GM12875 (cell line): ENCODE data around the gene MESD.

ENCODE experiments used
- H3K4me3 ChIP-seq: one replicate; pipeline ENCODE4 v1.5.1; 2011; ENCODE audit warnings: low read depth, low read length, control low read depth
- TF ChIP-seq, protein P1 (sequence below): IDR thresholded peaks from 2 replicates; pipeline ENCODE4 v1.5.1; 2011; ENCODE audit warnings: low read depth, mild to moderate bottlenecking, control low read depth, inconsistent platforms, low read length, moderate library complexity, borderline replicate concordance; ENCODE audit not compliant: insufficient read depth

MESD gene

DNA sequence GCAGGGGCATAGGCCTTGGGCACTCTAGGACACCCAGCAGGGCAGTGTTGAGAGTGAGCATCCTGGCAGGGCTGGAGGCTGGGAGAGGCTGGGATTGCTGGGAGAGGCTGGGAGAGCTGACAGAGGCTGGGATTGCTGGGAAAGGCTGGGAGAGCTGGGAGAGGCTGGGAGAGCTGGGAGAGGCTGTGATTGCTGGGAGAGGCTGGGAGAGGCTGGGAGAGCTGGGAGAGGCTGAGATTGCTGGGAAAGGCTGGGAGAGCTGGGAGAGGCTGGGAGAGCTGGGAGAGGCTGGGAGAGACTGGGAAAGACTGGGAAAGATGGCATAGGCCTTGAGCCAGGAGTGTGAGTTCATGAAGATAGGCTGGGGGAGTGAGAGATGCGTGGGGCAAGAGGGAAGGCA is 77.8 kb downstream of the MESD start:
- TF ChIP-seq, protein P1, sequence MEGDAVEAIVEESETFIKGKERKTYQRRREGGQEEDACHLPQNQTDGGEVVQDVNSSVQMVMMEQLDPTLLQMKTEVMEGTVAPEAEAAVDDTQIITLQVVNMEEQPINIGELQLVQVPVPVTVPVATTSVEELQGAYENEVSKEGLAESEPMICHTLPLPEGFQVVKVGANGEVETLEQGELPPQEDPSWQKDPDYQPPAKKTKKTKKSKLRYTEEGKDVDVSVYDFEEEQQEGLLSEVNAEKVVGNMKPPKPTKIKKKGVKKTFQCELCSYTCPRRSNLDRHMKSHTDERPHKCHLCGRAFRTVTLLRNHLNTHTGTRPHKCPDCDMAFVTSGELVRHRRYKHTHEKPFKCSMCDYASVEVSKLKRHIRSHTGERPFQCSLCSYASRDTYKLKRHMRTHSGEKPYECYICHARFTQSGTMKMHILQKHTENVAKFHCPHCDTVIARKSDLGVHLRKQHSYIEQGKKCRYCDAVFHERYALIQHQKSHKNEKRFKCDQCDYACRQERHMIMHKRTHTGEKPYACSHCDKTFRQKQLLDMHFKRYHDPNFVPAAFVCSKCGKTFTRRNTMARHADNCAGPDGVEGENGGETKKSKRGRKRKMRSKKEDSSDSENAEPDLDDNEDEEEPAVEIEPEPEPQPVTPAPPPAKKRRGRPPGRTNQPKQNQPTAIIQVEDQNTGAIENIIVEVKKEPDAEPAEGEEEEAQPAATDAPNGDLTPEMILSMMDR = no peak

DNA sequence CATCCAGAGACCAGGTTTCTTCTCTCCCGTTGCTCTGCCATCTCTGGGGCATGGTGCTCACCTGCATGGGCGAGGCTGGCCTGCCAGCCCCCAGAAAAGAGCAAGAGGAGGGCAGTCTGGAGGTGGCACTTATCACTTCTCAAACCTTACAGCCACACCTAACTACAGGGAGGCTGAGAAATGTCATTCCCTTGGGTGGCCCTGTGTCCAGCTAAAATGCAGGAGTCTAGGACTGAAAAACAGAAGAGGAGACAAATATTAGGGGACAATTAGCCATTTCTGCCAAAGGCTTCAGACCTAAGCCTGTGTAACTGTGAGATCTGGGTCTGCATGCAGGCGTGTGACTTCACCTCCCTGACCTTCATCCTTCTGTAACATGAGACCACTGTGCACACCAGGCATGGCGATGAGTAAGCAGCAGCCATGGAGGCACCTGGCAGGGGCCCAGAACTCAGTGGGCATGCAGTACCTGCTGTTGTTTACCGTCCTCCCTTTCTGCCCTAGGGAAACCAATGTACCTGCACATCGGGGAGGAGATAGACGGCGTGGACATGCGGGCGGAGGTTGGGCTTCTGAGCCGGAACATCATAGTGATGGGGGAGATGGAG is 83.4 kb downstream of the MESD start:
- no peak overlapping the region for H3K4me3 ChIP-seq
- TF ChIP-seq, protein P1 = no peak

More for the DNA sequence above, 77.8 kb downstream of the MESD start:
- no peak overlapping the region for H3K4me3 ChIP-seq

DNA sequence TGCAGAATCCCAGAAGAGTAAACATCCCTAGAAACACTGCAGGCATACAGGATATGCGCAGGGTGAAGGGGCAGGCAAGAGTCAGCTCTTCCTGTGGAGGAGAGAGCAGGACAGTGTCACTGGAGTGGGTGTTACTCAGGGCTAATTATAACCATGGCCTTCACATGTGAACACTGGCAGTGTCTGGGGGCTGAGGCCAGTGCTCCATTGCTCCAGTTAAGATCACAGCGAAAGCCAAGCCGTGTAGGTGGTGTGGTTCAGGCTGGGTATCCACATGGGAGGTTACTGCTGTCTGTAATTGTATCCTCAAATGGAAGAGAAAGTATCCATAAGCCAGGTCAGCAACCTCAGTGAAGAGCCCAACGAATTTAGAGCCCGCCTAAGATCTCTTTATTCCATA is 84.6 kb downstream of the MESD start:
- TF ChIP-seq, protein P1 = no peak

DNA sequence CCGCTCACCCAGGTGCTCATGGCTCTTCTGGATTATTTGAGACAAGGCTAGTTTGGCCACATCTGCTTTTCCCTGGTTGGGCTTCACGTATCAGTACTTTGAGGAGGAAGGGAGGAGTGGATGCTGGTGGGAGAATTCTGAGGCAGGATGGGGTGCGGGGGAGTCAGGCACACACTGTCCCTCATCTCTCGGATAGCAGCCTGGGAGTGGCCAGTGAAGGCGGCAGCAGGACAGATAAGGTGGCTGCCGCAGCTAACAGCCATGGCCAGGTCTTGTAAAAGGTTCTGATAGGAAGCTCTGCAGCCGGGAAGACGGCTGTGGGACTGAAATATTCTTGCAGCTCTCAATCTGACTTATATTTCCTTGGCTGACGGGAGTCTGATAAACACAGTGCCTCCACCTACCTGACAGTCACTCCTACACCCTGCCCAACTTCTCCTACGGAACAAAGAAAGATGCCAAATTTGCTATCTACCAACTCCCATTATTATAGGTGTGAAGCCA is 87.3 kb downstream of the MESD start:
- H3K4me3 ChIP-seq = no peak overlapping the region
- TF ChIP-seq, protein P1 = no peak

More for the DNA sequence above, 84.6 kb downstream of the MESD start:
- H3K4me3 ChIP-seq = no peak overlapping the region

DNA sequence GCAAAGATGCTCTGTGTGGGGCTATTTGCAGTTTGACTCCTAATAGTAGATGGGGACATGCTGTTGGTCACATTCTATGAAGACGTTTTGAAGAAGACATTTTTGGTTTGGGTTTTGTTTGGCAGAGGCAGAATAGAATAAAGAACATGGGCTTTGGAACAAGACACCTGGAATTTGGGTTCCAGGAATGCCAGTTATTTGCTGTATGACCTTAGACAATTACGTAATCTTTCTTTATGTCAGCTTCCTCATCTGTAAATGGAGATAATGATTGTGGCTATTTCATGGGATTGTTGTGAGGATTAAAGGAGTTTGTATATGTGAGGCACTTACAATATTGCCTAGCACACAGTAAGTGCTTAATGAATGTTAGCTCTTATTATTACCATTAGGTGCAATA is 91.6 kb downstream of the MESD start:
- TF ChIP-seq, protein P1 = no peak
- H3K4me3 ChIP-seq = no peak overlapping the region
